Transverse colon (tissue), 4 donors: ENCODE data around the gene ADAMTS6.

Source experiments
- POLR2AphosphoS5 ChIP-seq, 3 donors: sonication (generic); formaldehyde crosslinking; IDR thresholded peaks; one replicate each; pipeline ENCODE4 v1.6.1; 2016; ENCODE audit warnings: antibody characterized with exemption in 3 of 3
- TF ChIP-seq, protein P1 (sequence below), 5 experiments: fragments of 200-600 bp in 3 of 5; fragments of 450-650 bp in 2 of 5; sonication (generic) in 3 of 5; IDR thresholded peaks; 1 replicate in 2 of 5; 2 replicates in 3 of 5; pipeline ENCODE4 v1.5.1; 2016 to 2017; ENCODE audit warnings: antibody characterized with exemption in 5 of 5, inconsistent platforms in 3 of 5, mild to moderate bottlenecking in 2 of 5, moderate library complexity in 1 of 5

DNA sequence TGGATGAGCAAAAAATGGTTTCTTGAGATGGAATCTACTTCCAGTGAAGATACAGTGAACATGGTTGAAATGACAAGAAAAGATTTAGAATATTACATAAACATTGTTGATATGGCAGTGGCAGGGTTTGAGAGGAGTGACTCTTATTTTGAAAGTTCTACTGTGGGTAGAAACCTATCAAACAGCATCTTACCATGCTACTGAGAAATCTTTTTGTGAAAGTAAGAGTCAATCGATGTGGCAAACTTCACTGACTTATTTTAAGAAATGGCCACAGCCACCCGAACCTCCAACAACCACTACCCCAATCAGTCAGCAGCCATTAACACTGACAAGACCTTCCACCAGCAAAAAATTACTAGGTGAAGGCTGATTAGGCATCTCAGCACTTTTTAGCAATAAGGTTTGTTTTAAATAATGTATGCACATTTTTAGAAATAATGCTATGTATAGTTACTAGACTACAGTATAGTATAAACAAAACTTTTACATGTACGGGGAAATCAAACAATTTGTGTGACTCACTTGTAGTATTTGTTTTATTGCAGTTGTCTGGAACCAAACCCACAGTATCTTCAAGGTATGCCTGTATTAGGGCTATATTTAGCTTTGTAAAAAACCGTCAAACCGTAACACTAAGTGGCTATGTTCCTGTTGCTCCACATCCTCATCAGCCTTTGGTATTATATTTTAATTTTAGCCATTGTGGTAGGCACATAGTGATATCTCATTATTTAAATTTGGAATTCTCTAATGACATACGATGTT, 30.6 kb upstream of the ADAMTS6 start:
- TF ChIP-seq, protein P1, sequence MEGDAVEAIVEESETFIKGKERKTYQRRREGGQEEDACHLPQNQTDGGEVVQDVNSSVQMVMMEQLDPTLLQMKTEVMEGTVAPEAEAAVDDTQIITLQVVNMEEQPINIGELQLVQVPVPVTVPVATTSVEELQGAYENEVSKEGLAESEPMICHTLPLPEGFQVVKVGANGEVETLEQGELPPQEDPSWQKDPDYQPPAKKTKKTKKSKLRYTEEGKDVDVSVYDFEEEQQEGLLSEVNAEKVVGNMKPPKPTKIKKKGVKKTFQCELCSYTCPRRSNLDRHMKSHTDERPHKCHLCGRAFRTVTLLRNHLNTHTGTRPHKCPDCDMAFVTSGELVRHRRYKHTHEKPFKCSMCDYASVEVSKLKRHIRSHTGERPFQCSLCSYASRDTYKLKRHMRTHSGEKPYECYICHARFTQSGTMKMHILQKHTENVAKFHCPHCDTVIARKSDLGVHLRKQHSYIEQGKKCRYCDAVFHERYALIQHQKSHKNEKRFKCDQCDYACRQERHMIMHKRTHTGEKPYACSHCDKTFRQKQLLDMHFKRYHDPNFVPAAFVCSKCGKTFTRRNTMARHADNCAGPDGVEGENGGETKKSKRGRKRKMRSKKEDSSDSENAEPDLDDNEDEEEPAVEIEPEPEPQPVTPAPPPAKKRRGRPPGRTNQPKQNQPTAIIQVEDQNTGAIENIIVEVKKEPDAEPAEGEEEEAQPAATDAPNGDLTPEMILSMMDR (IDR thresholded peaks at IDR 0.05): no peak
- no peak for TF ChIP-seq POLR2AphosphoS5 (IDR thresholded peaks at IDR 0.05)
